GM23338 (cell line): ENCODE results near the gene MAPK7. TPM values are rescaled to one million over a fixed set of nuclear protein-coding genes. Genes with fewer than 3 reads are reported as not detected.

Experiments used
- ATAC-seq: fragments of 200-7000 bp; cut with Tn5 transposase; 3 replicates; pipeline ENCODE4 v1.9.1; 2020
- DNase-seq: peaks from one replicate; pipeline ENCODE4 v3.0.0-alpha.2; 2015; ENCODE audit warnings: low spot score
- H2AFZ ChIP-seq: fragments of 200-600 bp; sonication (generic); 2 replicates; pipeline ENCODE4 v1.8.0; 2016; ENCODE audit warnings: antibody characterized with exemption, mild to moderate bottlenecking, moderate library complexity
- H3F3A ChIP-seq: fragments of 200-600 bp; sonication (generic); replicated peaks from 2 replicates; pipeline ENCODE4 v1.8.0; 2017; ENCODE audit warnings: antibody characterized with exemption, mixed run types, low read depth
- H3K27ac ChIP-seq: fragments of 200-600 bp; sonication (generic); 2 replicates; pipeline ENCODE4 v1.6.1; 2016; ENCODE audit warnings: low read depth
- H3K27me3 ChIP-seq: fragments of 200-600 bp; sonication (generic); 2 replicates; pipeline ENCODE4 v1.8.0; 2016; ENCODE audit warnings: mild to moderate bottlenecking, mixed run types, moderate library complexity; ENCODE audit not compliant: insufficient read depth
- H3K36me3 ChIP-seq: fragments of 200-600 bp; sonication (generic); 2 replicates; pipeline ENCODE4 v1.8.0; 2016; ENCODE audit warnings: mild to moderate bottlenecking; ENCODE audit not compliant: insufficient read depth
- H3K4me1 ChIP-seq: fragments of 200-600 bp; sonication (generic); 2 replicates; pipeline ENCODE4 v1.8.0; 2016; ENCODE audit warnings: mild to moderate bottlenecking, moderate library complexity; ENCODE audit not compliant: insufficient read depth
- H3K4me2 ChIP-seq: fragments of 200-600 bp; sonication (generic); 2 replicates; pipeline ENCODE4 v1.7.1; 2017; ENCODE audit warnings: mixed run types
- H3K4me3 ChIP-seq: fragments of 200-600 bp; sonication (generic); 2 replicates; pipeline ENCODE4 v1.6.1; 2016; ENCODE audit warnings: mixed run types
- H3K79me2 ChIP-seq: fragments of 200-600 bp; sonication (generic); replicated peaks from 2 replicates; pipeline ENCODE4 v1.8.0; 2017; ENCODE audit warnings: mild to moderate bottlenecking; ENCODE audit not compliant: insufficient read depth
- H3K9me2 ChIP-seq: fragments of 200-600 bp; sonication (generic); 2 replicates; pipeline ENCODE4 v1.8.0; 2017; ENCODE audit not compliant: insufficient read depth
- H4K20me1 ChIP-seq: fragments of 200-600 bp; sonication (generic); replicated peaks from 2 replicates; pipeline ENCODE4 v1.8.0; 2017; ENCODE audit warnings: mild to moderate bottlenecking; ENCODE audit not compliant: insufficient read depth
- H3K27ac Mint-ChIP-seq: 2 replicates; pipeline ENCODE4 v1.8.0; 2020; ENCODE audit warnings: inconsistent platforms, mild to moderate bottlenecking, moderate library complexity, mixed read lengths
- H3K27me3 Mint-ChIP-seq: 3 replicates; pipeline ENCODE4 v1.8.0; 2022; ENCODE audit warnings: low read depth, mild to moderate bottlenecking, moderate library complexity, mixed read lengths, inconsistent platforms; ENCODE audit not compliant: insufficient read depth, poor library complexity
- H3K36me3 Mint-ChIP-seq: 3 replicates; pipeline ENCODE4 v1.8.0; 2021; ENCODE audit warnings: low read depth, mild to moderate bottlenecking, inconsistent platforms, moderate library complexity, mixed read lengths
- H3K4me1 Mint-ChIP-seq: 3 replicates; pipeline ENCODE4 v1.8.0; 2020; ENCODE audit warnings: mild to moderate bottlenecking, inconsistent platforms, mixed read lengths
- H3K4me3 Mint-ChIP-seq: 3 replicates; pipeline ENCODE4 v1.8.0; 2021; ENCODE audit warnings: moderate library complexity, mild to moderate bottlenecking, inconsistent platforms, mixed read lengths
- H3K9me3 Mint-ChIP-seq: 3 replicates; pipeline ENCODE4 v1.8.0; 2020; ENCODE audit warnings: moderate library complexity, mild to moderate bottlenecking, inconsistent platforms, mixed read lengths
- CTCF ChIP-seq, 2 experiments: fragments of 200-600 bp in 1 of 2; sonication (generic) in 1 of 2; conservative IDR thresholded peaks; 2 replicates each; pipeline versions ENCODE4 v1.5.1 to v1.6.1; 2016 to 2017; ENCODE audit warnings: antibody characterized with exemption in 2 of 2, low read depth in 2 of 2, mild to moderate bottlenecking in 2 of 2, moderate library complexity in 1 of 2
- EZH2 ChIP-seq: fragments of 200-600 bp; sonication (generic); IDR thresholded peaks from one replicate; pipeline ENCODE4 v1.8.0; 2017; ENCODE audit warnings: antibody characterized with exemption, mild to moderate bottlenecking, low read depth; ENCODE audit not compliant: unreplicated experiment
- JUNB ChIP-seq: IDR thresholded peaks from one replicate; pipeline ENCODE4 v1.6.1; 2016; ENCODE audit warnings: antibody characterized with exemption; ENCODE audit not compliant: unreplicated experiment
- POLR2AphosphoS5 ChIP-seq: IDR thresholded peaks from 2 replicates; pipeline ENCODE4 v1.6.1; 2016; ENCODE audit warnings: antibody characterized with exemption, low read depth
- REST ChIP-seq: IDR thresholded peaks from one replicate; pipeline ENCODE4 v1.6.1; 2018; ENCODE audit warnings: antibody characterized with exemption; ENCODE audit not compliant: unreplicated experiment
- STAT1 ChIP-seq: IDR thresholded peaks from one replicate; pipeline ENCODE4 v1.6.1; 2016; ENCODE audit warnings: antibody characterized with exemption; ENCODE audit not compliant: unreplicated experiment
- ZNF114 ChIP-seq: fragments of 250-450 bp; sonication (Bioruptor Pico); IDR thresholded peaks from 2 replicates; pipeline ENCODE4 v1.5.0; 2020; ENCODE audit warnings: mild to moderate bottlenecking, moderate library complexity
- ZNF331 ChIP-seq: fragments of 250-450 bp; sonication (Bioruptor Pico); IDR thresholded peaks from 2 replicates; pipeline ENCODE4 v1.5.0; 2020; ENCODE audit warnings: low read depth, mild to moderate bottlenecking, moderate library complexity
- polyA plus RNA-seq: library from polyadenylated mRNA; unstranded; fragments of >200 nt; fragmentation: Nextera tagmentation; extraction: Ambion mirVana; gene quantifications from 2 replicates; pipeline ENCODE4 v1.2.1, GENCODE V29; 2016
- total RNA-seq: library from RNA; depleted of rRNA; stranded (reverse); fragments of >200 nt; shearing (Covaris generic); gene quantifications from 2 replicates; pipeline ENCODE4 v1.2.3, GENCODE V29; 2014
- TF ChIP-seq, protein P1 (sequence below): IDR thresholded peaks from 2 replicates; pipeline ENCODE4 v1.6.1; 2016; ENCODE audit warnings: antibody characterized with exemption

Gene MAPK7
- total and polyA plus RNA-seq, 2 experiments from 2014 or later = 15.5 to 53.1 TPM

GRCh38 chr17:19363114-19363438 is 15.2 kb upstream of the MAPK7 start:
- peak overlapping the region; percentile 91 for H3K4me3 ChIP-seq
- H3K36me3 ChIP-seq = no peaks in the 10 kb centered on the region
- H3K27me3 ChIP-seq = no peaks in the 10 kb centered on the region
- H3K9me2 ChIP-seq = no peaks in the 10 kb centered on the region
- peaks cover 6% of the 10 kb centered on the region for H3K27me3 Mint-ChIP-seq
- H3K9me3 Mint-ChIP-seq = no peaks in the 10 kb centered on the region
- TF ChIP-seq ZNF331 = no peak
- TF ChIP-seq POLR2AphosphoS5 = no peak
- no peak for TF ChIP-seq ZNF114 (CRISPR knock-in tag)
- 0 out of 4 replicates have a peak, but pooled peaks of 1 of the 2 experiments have one; percentile 5 for TF ChIP-seq CTCF (conservative IDR thresholded peaks at IDR 0.05; ENCODE audit: low read depth in 2 of 2)
- TF ChIP-seq, protein P1, sequence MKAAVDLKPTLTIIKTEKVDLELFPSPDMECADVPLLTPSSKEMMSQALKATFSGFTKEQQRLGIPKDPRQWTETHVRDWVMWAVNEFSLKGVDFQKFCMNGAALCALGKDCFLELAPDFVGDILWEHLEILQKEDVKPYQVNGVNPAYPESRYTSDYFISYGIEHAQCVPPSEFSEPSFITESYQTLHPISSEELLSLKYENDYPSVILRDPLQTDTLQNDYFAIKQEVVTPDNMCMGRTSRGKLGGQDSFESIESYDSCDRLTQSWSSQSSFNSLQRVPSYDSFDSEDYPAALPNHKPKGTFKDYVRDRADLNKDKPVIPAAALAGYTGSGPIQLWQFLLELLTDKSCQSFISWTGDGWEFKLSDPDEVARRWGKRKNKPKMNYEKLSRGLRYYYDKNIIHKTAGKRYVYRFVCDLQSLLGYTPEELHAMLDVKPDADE = no peak
- no peak for TF ChIP-seq STAT1
- TF ChIP-seq REST = no peak
- peak overlapping the region; percentile 89; the same call in 2 of the 3 replicates for H3K4me3 Mint-ChIP-seq
- no peaks in the 10 kb centered on the region; the same call in 2 of the 3 replicates for H3K36me3 Mint-ChIP-seq
- H4K20me1 ChIP-seq = no peaks in the 10 kb centered on the region
- H2AFZ ChIP-seq = peak overlapping the region; percentile 95; the same call in 1 of the 2 replicates
- H3K79me2 ChIP-seq = no peaks in the 10 kb centered on the region
- H3K4me1 ChIP-seq = peaks cover 11% of the 10 kb centered on the region
- no peak overlapping the region for H3K27ac Mint-ChIP-seq
- peaks cover 14% of the 10 kb centered on the region for H3K4me1 Mint-ChIP-seq
- H3K27ac ChIP-seq = no peak overlapping the region
- H3K4me2 ChIP-seq = peak overlapping the region; percentile 97
- no peak for DNase-seq
- ATAC-seq = no peak
- H3F3A ChIP-seq = no peaks in the 10 kb centered on the region

DNA sequence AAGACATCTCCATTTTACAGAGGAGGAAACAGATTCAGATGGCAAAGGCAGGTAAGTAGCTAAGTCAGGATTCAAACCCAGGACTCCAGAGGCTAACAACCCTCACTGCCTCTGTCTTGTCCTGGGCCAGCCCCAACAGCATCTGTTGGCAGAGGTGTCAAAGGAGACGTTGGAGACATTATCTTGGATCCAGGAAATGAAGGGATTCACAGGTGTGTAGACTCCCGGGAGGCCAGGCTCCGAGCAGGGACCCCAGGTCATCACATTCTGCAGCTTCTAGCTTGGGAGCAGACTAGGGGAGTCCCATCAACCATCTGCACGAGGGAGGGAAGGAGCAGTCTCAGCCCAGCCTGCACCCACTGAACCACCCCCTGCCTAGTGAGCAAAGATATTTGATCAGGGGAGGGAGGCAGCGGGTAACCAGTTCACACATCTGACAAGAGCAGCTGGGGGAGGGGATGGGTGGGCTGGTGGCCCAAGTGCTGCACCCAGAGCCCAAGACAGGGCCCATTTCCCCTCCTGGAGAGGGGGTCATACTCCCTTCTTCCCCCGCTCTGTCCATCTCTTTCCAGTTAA is 14.8 kb upstream of the MAPK7 start:
- H3K4me3 Mint-ChIP-seq = peak overlapping the region; percentile 89
- peaks cover 6% of the 10 kb centered on the region for H3K27me3 Mint-ChIP-seq
- DNase-seq = no peak
- H3K4me1 Mint-ChIP-seq = peaks cover 14% of the 10 kb centered on the region
- H3K9me3 Mint-ChIP-seq = no peaks in the 10 kb centered on the region
- Histone ChIP-seq H4K20me1 (no peaks in the 10 kb centered on the region), H3K4me2 (peak overlapping the region; percentile 97), H3K27ac (no peak overlapping the region), H3K9me2 (no peaks in the 10 kb centered on the region), H3K4me3 (peak overlapping the region; percentile 91), H3F3A (no peaks in the 10 kb centered on the region), H3K27me3 (no peaks in the 10 kb centered on the region), H2AFZ (no peak overlapping the region), H3K4me1 (peaks cover 11% of the 10 kb centered on the region), H3K79me2 (no peaks in the 10 kb centered on the region), H3K36me3 (no peaks in the 10 kb centered on the region)
- H3K27ac Mint-ChIP-seq = no peak overlapping the region; the same call in 1 of the 2 replicates
- H3K36me3 Mint-ChIP-seq = no peaks in the 10 kb centered on the region; the same call in 2 of the 3 replicates
- ATAC-seq = no peak
- TF ChIP-seq JUNB (no peak), CTCF (conservative IDR thresholded peaks at IDR 0.05; ENCODE audit: low read depth in 2 of 2) (no peak), POLR2AphosphoS5 (no peak), REST (no peak), EZH2 (no peak)
- TF ChIP-seq, protein P1 = no peak
